ENCODE measurements around the gene SUSD1. TPM values are rescaled to one million over a fixed set of nuclear protein-coding genes. Genes with fewer than 3 reads are reported as not detected.

SUSD1 gene
- total and polyA plus RNA-seq, 8 donors = 1.6 to 50.4 (median 21.1) TPM

- 66 to 91% (median 85%) methylated on average over 6 of the region's 6 CpGs for WGBS, 5 donors
- H3K27ac ChIP-seq = no peak overlapping the region
- TF ChIP-seq CTCF (IDR thresholded peaks at IDR 0.05) = no peak
- no peak for TF ChIP-seq POLR2A (IDR thresholded peaks at IDR 0.05)
- no peak for TF ChIP-seq EP300 (IDR thresholded peaks at IDR 0.05)
- TF ChIP-seq POLR2AphosphoS5 (IDR thresholded peaks at IDR 0.05) = no peak
These were observed 139.8 kb downstream of the SUSD1 start for GRCh38 chr9:112035166-112035826.

GRCh38 chr9:112034216-112034611 is 140.9 kb downstream of the SUSD1 start:
- Histone ChIP-seq H3K36me3 (peaks cover 0 to 2% (median 0%) of the 10 kb centered on the region in 4 donors), H3K4me1 (peaks cover 6 to 52% (median 26%) of the 10 kb centered on the region in 4 donors), H3K27me3 (no peaks in the 10 kb centered on the region), H3K9me3 (no peaks in the 10 kb centered on the region), H3K4me3 (no peak overlapping the region), H3K27ac (no peak overlapping the region)
- intact Hi-C loops (cut with DNase I; ENCODE audit: low total_unique reads) = no loop called here
- no peak for DNase-seq
- no peak for TF ChIP-seq POLR2AphosphoS5 (IDR thresholded peaks at IDR 0.05)
- no peak for TF ChIP-seq CTCF (IDR thresholded peaks at IDR 0.05)
- TF ChIP-seq EP300 (IDR thresholded peaks at IDR 0.05) = no peak
- TF ChIP-seq POLR2A (IDR thresholded peaks at IDR 0.05) = no peak
- WGBS, 5 donors = 80 to 91% (median 87%) methylated on average over 1 to 2 of the region's 2 CpGs

More at GRCh38 chr9:112035166-112035826, 139.8 kb downstream of the SUSD1 start:
- no peak for DNase-seq
- Histone ChIP-seq H3K4me3 (no peak overlapping the region), H3K27me3 (no peaks in the 10 kb centered on the region), H3K9me3 (no peaks in the 10 kb centered on the region), H3K36me3 (peaks cover 0 to 7% (median 5%) of the 10 kb centered on the region in 4 donors), H3K4me1 (peaks cover 6 to 41% (median 22%) of the 10 kb centered on the region in 4 donors)
- intact Hi-C loops (cut with DNase I; ENCODE audit: low total_unique reads) = no loop called here

DNA sequence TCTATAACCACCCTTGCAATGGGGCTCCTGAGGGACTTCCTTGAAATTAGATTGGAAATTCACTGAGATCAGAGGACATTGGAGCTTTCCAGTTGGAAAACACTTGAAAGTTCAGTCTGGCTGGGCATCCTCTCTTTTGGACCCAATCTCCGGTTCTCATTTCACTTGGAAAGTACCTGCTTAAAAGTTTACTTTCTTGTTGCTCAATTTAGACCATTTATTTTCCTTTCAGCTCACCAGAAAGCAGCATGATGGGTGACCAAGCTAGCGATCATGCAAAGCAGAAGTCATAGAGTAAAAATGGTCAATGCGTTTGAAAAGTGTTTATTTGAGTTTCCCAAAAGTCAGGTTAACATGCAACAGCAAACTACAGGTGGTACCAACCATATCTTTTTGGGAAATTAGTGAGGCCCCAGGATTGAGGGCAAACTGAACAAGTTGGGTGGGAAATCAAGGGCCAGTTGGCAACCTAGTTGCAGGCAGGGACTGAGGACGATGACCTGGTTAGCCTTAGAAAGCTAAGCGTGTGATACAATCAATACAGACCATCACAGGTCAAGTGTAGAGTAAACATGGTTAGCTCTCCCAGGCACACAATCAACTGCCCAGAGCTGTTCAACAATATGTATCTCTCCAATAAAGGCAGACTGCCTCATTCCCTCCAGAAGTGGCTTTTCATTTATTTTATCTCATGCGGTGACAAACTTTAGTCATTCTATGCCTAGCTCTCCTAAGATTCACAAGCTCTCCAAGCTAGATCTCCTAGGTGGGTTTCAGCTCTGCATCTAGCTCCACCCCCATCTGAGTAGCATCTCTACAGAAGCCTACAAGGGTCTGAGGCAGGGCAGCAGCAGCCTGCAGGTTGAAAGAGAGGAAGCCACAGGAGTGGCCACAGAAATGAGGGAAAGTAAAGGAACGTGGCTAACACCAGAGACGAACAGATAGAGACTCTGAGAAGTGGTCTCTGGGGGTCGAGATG is 141.6 kb downstream of the SUSD1 start:
- Histone ChIP-seq H3K27me3 (no peaks in the 10 kb centered on the region), H3K4me3 (no peak overlapping the region), H3K36me3 (no peaks in the 10 kb centered on the region), H3K27ac (no peak overlapping the region), H3K9me3 (no peaks in the 10 kb centered on the region), H3K4me1 (peaks cover 6 to 53% (median 26%) of the 10 kb centered on the region in 4 donors)
- 56 to 76% (median 63%) methylated on average over 9 of the region's 9 CpGs for WGBS, 5 donors
- intact Hi-C loops (cut with DNase I; ENCODE audit: low total_unique reads) = no loop called here
- TF ChIP-seq POLR2AphosphoS5 (IDR thresholded peaks at IDR 0.05) = no peak
- no peak for TF ChIP-seq EP300 (IDR thresholded peaks at IDR 0.05)
- TF ChIP-seq POLR2A (IDR thresholded peaks at IDR 0.05) = no peak
- TF ChIP-seq CTCF (IDR thresholded peaks at IDR 0.05) = no peak
- DNase-seq = no peak

- intact Hi-C loops (cut with DNase I; ENCODE audit: low total_unique reads) = no loop called here
- H3K9me3 ChIP-seq = no peaks in the 10 kb centered on the region
- H3K4me1 ChIP-seq = peaks cover 6 to 53% (median 26%) of the 10 kb centered on the region in 4 donors
- H3K27ac ChIP-seq = no peak overlapping the region
- H3K36me3 ChIP-seq = no peaks in the 10 kb centered on the region
- 54 to 85% (median 71%) methylated on average over 1 of the region's 1 CpG for WGBS, 5 donors
- no peak overlapping the region for H3K4me3 ChIP-seq
- DNase-seq = no peak
- H3K27me3 ChIP-seq = no peaks in the 10 kb centered on the region
- TF ChIP-seq POLR2A (IDR thresholded peaks at IDR 0.05) (no peak), CTCF (IDR thresholded peaks at IDR 0.05) (no peak), EP300 (IDR thresholded peaks at IDR 0.05) (no peak), POLR2AphosphoS5 (IDR thresholded peaks at IDR 0.05) (no peak)
These were observed 142.4 kb downstream of the SUSD1 start for GRCh38 chr9:112032743-112033142.

Data from stomach (tissue), 9 donors.